ENCODE measurements around the gene FASN.

Gene FASN

DNA sequence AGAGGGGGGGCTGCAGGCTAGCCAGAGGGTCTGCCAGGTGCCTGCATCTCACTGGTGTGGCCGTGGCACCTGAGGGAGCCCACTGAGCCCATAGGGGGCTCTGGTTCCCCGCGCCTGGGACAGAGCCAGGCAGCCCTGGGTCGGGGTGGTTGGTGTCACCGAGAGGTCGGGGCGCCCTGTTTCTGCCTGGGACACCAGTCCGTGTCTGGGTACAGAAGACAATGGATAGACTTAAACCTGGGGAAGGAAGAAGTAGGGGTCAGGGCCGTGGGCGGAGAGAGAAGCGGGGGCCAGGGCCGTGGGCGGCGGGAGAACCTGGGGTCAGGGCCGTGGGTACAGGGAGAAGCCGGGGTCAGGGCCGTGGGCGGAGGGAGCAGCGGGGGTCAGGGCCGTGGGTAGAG lies 49.5 kb downstream of the FASN start:
- H3K79me2 ChIP-seq (ENCODE audit: low read length) = peaks cover 18% of the 10 kb centered on the region
- H3K4me3 ChIP-seq (ENCODE audit: low read length) = no peak overlapping the region
- H2AFZ ChIP-seq (ENCODE audit: low read depth, low read length) = no peak overlapping the region
- H3K27me3 ChIP-seq (ENCODE audit: low read depth, low read length) = no peaks in the 10 kb centered on the region
- peaks cover 13% of the 10 kb centered on the region for H3K4me1 ChIP-seq (ENCODE audit: low read length)
- H3K4me2 ChIP-seq (ENCODE audit: low read length) = no peak overlapping the region
- no peak overlapping the region for H3K9ac ChIP-seq (ENCODE audit: low read length)
- H3K9me3 ChIP-seq (ENCODE audit: insufficient read depth, low read length) = no peaks in the 10 kb centered on the region
- no peaks in the 10 kb centered on the region for H3K36me3 ChIP-seq (replicated peaks; ENCODE audit: low read depth, low read length)
- H4K20me1 ChIP-seq (ENCODE audit: insufficient read depth, low read length) = peaks cover 7% of the 10 kb centered on the region; the same call in 1 of the 2 replicates
- TF ChIP-seq CTCF (IDR thresholded peaks at IDR 0.05; ENCODE audit: low read depth, low read length) = no peak
- no peak for TF ChIP-seq EZH2phosphoT487 (IDR thresholded peaks at IDR 0.05; ENCODE audit: low read depth)
- no peak overlapping the region for H3K27ac ChIP-seq (ENCODE audit: low read length)

- Histone ChIP-seq H3K36me3 (replicated peaks; ENCODE audit: low read depth, low read length) (no peaks in the 10 kb centered on the region), H2AFZ (ENCODE audit: low read depth, low read length) (no peak overlapping the region), H3K9ac (ENCODE audit: low read length) (no peak overlapping the region), H3K79me2 (ENCODE audit: low read length) (peaks cover 14% of the 10 kb centered on the region), H3K9me3 (ENCODE audit: insufficient read depth, low read length) (no peaks in the 10 kb centered on the region), H3K27me3 (ENCODE audit: low read depth, low read length) (no peaks in the 10 kb centered on the region), H3K4me1 (ENCODE audit: low read length) (peaks cover 12% of the 10 kb centered on the region), H3K4me3 (ENCODE audit: low read length) (no peak overlapping the region), H3K4me2 (ENCODE audit: low read length) (no peak overlapping the region), H3K27ac (ENCODE audit: low read length) (no peak overlapping the region), H4K20me1 (ENCODE audit: insufficient read depth, low read length) (peaks cover 7% of the 10 kb centered on the region; the same call in 1 of the 2 replicates)
- no peak for TF ChIP-seq EZH2phosphoT487 (IDR thresholded peaks at IDR 0.05; ENCODE audit: low read depth)
- no peak for TF ChIP-seq CTCF (IDR thresholded peaks at IDR 0.05; ENCODE audit: low read depth, low read length)
Observed at GRCh38 chr17:82047914-82048570, 50.0 kb downstream of the FASN start.

GRCh38 chr17:82047379-82047778 lies 50.7 kb downstream of the FASN start:
- H3K27ac ChIP-seq (ENCODE audit: low read length) = no peak overlapping the region
- TF ChIP-seq EZH2phosphoT487 (IDR thresholded peaks at IDR 0.05; ENCODE audit: low read depth) = no peak
- no peak for TF ChIP-seq CTCF (IDR thresholded peaks at IDR 0.05; ENCODE audit: low read depth, low read length)
- no peak overlapping the region for H3K9ac ChIP-seq (ENCODE audit: low read length)
- H3K4me2 ChIP-seq (ENCODE audit: low read length) = no peak overlapping the region
- peaks cover 5% of the 10 kb centered on the region for H3K4me1 ChIP-seq (ENCODE audit: low read length)
- peaks cover 3% of the 10 kb centered on the region; the same call in 1 of the 2 replicates for H4K20me1 ChIP-seq (ENCODE audit: insufficient read depth, low read length)
- no peaks in the 10 kb centered on the region for H3K36me3 ChIP-seq (replicated peaks; ENCODE audit: low read depth, low read length)
- H3K27me3 ChIP-seq (ENCODE audit: low read depth, low read length) = no peaks in the 10 kb centered on the region
- H2AFZ ChIP-seq (ENCODE audit: low read depth, low read length) = no peak overlapping the region
- no peak overlapping the region for H3K4me3 ChIP-seq (ENCODE audit: low read length)
- H3K79me2 ChIP-seq (ENCODE audit: low read length) = peaks cover 7% of the 10 kb centered on the region
- no peaks in the 10 kb centered on the region for H3K9me3 ChIP-seq (ENCODE audit: insufficient read depth, low read length)

DNA sequence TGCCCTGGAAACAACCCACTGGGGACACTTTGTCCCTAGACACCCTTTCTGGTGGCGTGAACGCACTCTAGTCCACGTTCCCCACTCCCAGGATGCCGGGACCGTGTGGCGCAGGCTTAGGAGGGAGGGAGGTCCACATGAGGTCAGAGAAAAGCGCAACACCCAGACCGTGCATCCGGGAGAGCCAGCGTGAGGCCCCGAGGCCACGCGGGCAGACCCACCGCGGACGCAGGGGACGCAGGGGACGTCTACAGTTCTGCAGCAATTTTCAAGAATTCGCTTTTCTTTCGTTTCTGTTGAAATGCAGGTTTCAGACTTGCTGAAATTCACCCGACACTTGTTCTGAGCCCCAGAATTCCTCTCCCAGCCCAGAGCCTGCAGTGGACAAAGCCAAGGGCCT lies 51.1 kb downstream of the FASN start:
- Histone ChIP-seq H3K79me2 (ENCODE audit: low read length) (peaks cover 3% of the 10 kb centered on the region; the same call in 1 of the 2 replicates), H3K27me3 (ENCODE audit: low read depth, low read length) (no peaks in the 10 kb centered on the region), H3K9ac (ENCODE audit: low read length) (no peak overlapping the region), H3K4me1 (ENCODE audit: low read length) (peaks cover 5% of the 10 kb centered on the region), H4K20me1 (ENCODE audit: insufficient read depth, low read length) (no peaks in the 10 kb centered on the region), H2AFZ (ENCODE audit: low read depth, low read length) (no peak overlapping the region), H3K9me3 (ENCODE audit: insufficient read depth, low read length) (no peaks in the 10 kb centered on the region), H3K4me2 (ENCODE audit: low read length) (no peak overlapping the region), H3K4me3 (ENCODE audit: low read length) (no peak overlapping the region), H3K36me3 (replicated peaks; ENCODE audit: low read depth, low read length) (no peaks in the 10 kb centered on the region), H3K27ac (ENCODE audit: low read length) (no peak overlapping the region)
- TF ChIP-seq CTCF (IDR thresholded peaks at IDR 0.05; ENCODE audit: low read depth, low read length) (no peak), EZH2phosphoT487 (IDR thresholded peaks at IDR 0.05; ENCODE audit: low read depth) (no peak)
